Measurements from ENCODE around the gene BIRC3. TPM values are rescaled to one million over a fixed set of nuclear protein-coding genes. Genes with fewer than 3 reads are reported as not detected.

BIRC3 gene
- 65.4 TPM for total RNA-seq (2021; ENCODE audit: unreplicated experiment)
- polyA plus RNA-seq (2012; ENCODE audit: insufficient read length): 29.2 TPM
- percentile 97 among the genes with signal in this experiment for Bru-seq, nascent RNA
- BruChase-seq, experiment 1, labeled RNA remaining after a 2-hour chase: percentile 99 among the genes with signal in this experiment
- percentile 93 among the genes with signal in this experiment for BruChase-seq, experiment 2, labeled RNA remaining after a 6-hour chase
- long read RNA-seq, full-length matches to known transcripts: 24 of 149 reads
- long read RNA-seq, partial matches to known transcripts: 96 of 149 reads
- long read RNA-seq, other reads (novel, unspliced or antisense): 29 of 149 reads

DNA sequence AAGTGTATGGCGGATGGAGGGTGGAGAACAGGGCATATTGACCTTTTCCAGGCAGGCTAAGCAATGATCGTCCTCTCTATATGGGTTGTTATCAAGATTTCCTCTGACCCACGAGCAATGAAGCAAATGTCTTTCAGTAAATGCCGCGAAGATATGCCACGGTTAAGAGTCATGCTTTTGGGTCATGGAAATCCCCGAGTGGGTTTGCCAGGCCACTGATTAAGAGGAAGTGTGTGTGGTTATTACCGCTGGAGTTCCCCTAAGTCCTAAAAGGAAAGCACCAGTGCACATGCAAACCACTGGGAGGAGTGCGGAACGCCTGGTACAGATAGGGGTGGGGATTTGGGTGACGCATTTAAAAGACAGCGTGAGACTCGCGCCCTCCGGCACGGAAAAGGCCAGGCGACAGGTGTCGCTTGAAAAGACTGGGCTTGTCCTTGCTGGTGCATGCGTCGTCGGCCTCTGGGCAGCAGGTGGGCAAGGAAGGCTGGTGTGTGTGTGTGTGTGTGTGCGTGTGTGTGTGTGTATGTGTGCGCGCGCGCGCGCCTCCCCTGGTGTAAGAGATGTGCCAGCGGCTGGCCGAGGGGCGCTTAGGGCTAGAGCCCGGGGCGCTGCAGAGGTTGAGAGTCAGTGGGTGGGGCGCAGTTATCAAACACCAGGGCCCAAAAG, at the start of gene BIRC3:
TSS of gene BIRC3 (plus strand) at position 386 of the 669 bp plus-strand sequence. CDS start 7,026 bp downstream, outside the sequence.
- H3K4me1 ChIP-seq (ENCODE audit: control insufficient read depth, insufficient read depth, low read length): peaks cover 52% of the 10 kb centered on the region
- H3K27ac ChIP-seq (ENCODE audit: low read length): peak within 1 kb of the TSS; percentile 93
- ATAC-seq (peak; percentile 88), DNase-seq (ENCODE audit: low read depth, low spot score) (peak; percentile 97)
- intact Hi-C loops (cut with micrococcal nuclease; ENCODE audit: unreplicated experiment): loop anchor here (2.0 to 10.0 kb wide), 2 partner anchors 22 to 402 kb away; partner anchors contain the start of genes ANGPTL5 and CEP126
- H3K4me3 ChIP-seq (ENCODE audit: low read depth in 2 of 2, low read length in 2 of 2): peak within 1 kb of the TSS; percentile 57 to 81
- BruUV-seq (replicated peaks): no TSS peak
- H3K27me3 ChIP-seq (ENCODE audit: control insufficient read depth, insufficient read depth, low read length): no peaks in the 10 kb centered on the region
- no peaks in the 10 kb centered on the region for H3K36me3 ChIP-seq (ENCODE audit: control insufficient read depth, insufficient read depth, low read length)
- in situ Hi-C loops (cut with HindIII; ENCODE audit: low pct_unique_long_range_greater_than_20kb, low sequenced_read_pairs): no loop called here
- ChIA-PET CTCF (no interaction called here), POLR2A (interaction anchor here (0.6 kb wide), 1 partner anchor 386 kb away, joined by 5 read pairs; no protein-coding TSS in a partner anchor)
- no peaks in the 10 kb centered on the region for H3K9me3 ChIP-seq (ENCODE audit: control insufficient read depth, insufficient read depth, low read depth, low read length)
- peak; percentile 91 for TF ChIP-seq POLR2AphosphoS5 (IDR thresholded peaks at IDR 0.05; ENCODE audit: low read depth, low read length)
- peak; percentile 44 for TF ChIP-seq CTCF (IDR thresholded peaks at IDR 0.05)
- TF ChIP-seq TCF7L2 (IDR thresholded peaks at IDR 0.05; ENCODE audit: low read depth, low read length): peak; percentile 92
- no peak for TF ChIP-seq REST (IDR thresholded peaks at IDR 0.05; ENCODE audit: insufficient read depth in 1 of 2, low read depth in 2 of 2, low read length in 1 of 2)
- peak; percentile 76; the same call in 1 of the 2 replicates for TF ChIP-seq SIN3A (IDR thresholded peaks at IDR 0.05; ENCODE audit: borderline replicate concordance, insufficient read depth, low read depth, low read length)

- in situ Hi-C loops (cut with HindIII; ENCODE audit: low pct_unique_long_range_greater_than_20kb, low sequenced_read_pairs) (no loop called here), intact Hi-C loops (cut with micrococcal nuclease; ENCODE audit: unreplicated experiment) (no loop called here)
- DNase-seq (ENCODE audit: low read depth, low spot score): no peak
- no peaks in the 10 kb centered on the region for H3K9me3 ChIP-seq (ENCODE audit: control insufficient read depth, insufficient read depth, low read depth, low read length)
- H3K27ac ChIP-seq (ENCODE audit: low read length): peak overlapping the region; percentile 76
- POLR2A ChIA-PET: no interaction called here
- no peaks in the 10 kb centered on the region for H3K36me3 ChIP-seq (ENCODE audit: control insufficient read depth, insufficient read depth, low read length)
- peak overlapping the region; percentile 57 to 96 for H3K4me3 ChIP-seq (ENCODE audit: low read depth in 2 of 2, low read length in 2 of 2)
- peak; percentile 40; the same call in 1 of the 2 replicates for ATAC-seq
- TF ChIP-seq REST (IDR thresholded peaks at IDR 0.05; ENCODE audit: insufficient read depth in 1 of 2, low read depth in 2 of 2, low read length in 1 of 2) (no peak), POLR2AphosphoS5 (IDR thresholded peaks at IDR 0.05; ENCODE audit: low read depth, low read length) (no peak), CTCF (IDR thresholded peaks at IDR 0.05) (no peak), TCF7L2 (IDR thresholded peaks at IDR 0.05; ENCODE audit: low read depth, low read length) (no peak), SIN3A (IDR thresholded peaks at IDR 0.05; ENCODE audit: borderline replicate concordance, insufficient read depth, low read depth, low read length) (no peak)
- BruUV-seq (replicated peaks): no TSS peak
- CTCF ChIA-PET: no interaction called here
- no peaks in the 10 kb centered on the region for H3K27me3 ChIP-seq (ENCODE audit: control insufficient read depth, insufficient read depth, low read length)
- peaks cover 25% of the 10 kb centered on the region for H3K4me1 ChIP-seq (ENCODE audit: control insufficient read depth, insufficient read depth, low read length)
Measured at GRCh38 chr11:102267609-102268008, 49.7 kb upstream of the BIRC3 start.
